Measurements from ENCODE around the gene PCNX2.

The PCNX2 gene

DNA sequence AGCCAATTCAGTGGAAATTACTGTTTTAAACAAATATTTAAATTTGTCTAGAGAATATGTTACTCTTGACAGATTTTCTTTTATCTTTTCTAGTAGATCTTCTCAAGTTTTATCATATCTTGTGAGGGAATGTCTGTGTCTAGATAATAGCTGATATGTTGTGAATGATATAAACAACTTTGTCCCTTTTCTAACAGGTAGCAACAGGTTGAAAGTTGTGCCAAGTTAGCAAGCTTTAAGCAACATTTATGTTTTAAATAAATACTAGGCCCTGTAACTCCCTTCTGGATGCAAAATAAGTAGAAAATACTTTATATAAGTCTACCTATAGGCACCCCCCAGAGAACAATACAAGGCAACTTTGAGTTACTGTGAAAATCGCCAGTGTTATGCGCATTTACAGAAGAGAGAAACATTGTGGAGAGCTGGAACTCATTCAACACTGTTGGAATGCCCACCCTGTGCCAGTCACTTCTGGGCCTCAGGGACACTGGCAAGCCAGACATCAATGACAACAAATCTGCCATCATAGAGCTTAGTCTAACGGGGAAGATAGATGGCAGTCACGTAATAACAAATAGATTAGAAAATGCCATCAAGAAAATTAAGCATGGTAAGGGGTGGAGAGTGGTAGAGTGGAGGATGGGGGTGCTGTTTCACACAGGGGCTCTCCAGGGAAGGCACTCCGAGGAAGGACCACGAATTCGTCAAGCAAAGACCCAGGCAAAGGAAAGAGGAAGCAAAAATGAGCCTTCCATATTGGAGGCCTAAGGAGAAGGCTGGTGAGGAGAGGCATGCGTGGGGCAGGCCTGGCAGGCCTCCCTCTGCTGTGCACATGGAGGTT lies 36.4 kb upstream of the PCNX2 start:
- Histone ChIP-seq H3K9ac (ENCODE audit: low read length) (no peak overlapping the region), H3K27me3 (ENCODE audit: control insufficient read depth in 1 of 2, insufficient read depth in 2 of 2, low read length in 2 of 2) (peaks cover 0 to 24% of the 10 kb centered on the region in 2 donors), H3K4me3 (ENCODE audit: low read depth in 1 of 2, low read length in 2 of 2) (no peak overlapping the region), H3K27ac (ENCODE audit: low read depth, low read length) (no peak overlapping the region), H3K9me3 (ENCODE audit: low read length) (no peaks in the 10 kb centered on the region), H3K4me1 (ENCODE audit: insufficient read depth, low read length) (peaks cover 7% of the 10 kb centered on the region), H3K36me3 (ENCODE audit: insufficient read depth, low read length) (no peaks in the 10 kb centered on the region)

DNA sequence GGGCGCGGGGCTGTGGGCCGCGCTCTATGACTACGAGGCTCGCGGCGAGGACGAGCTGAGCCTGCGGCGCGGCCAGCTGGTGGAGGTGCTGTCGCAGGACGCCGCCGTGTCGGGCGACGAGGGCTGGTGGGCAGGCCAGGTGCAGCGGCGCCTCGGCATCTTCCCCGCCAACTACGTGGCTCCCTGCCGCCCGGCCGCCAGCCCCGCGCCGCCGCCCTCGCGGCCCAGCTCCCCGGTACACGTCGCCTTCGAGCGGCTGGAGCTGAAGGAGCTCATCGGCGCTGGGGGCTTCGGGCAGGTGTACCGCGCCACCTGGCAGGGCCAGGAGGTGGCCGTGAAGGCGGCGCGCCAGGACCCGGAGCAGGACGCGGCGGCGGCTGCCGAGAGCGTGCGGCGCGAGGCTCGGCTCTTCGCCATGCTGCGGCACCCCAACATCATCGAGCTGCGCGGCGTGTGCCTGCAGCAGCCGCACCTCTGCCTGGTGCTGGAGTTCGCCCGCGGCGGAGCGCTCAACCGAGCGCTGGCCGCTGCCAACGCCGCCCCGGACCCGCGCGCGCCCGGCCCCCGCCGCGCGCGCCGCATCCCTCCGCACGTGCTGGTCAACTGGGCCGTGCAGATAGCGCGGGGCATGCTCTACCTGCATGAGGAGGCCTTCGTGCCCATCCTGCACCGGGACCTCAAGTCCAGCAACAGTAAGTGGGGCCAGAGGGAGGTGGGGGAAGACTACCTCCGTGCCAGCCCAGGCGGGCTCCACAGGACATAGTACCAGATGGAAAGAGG lies 32.8 kb upstream of the PCNX2 start:
- peaks cover 7% of the 10 kb centered on the region for H3K4me1 ChIP-seq (ENCODE audit: insufficient read depth, low read length)
- no peaks in the 10 kb centered on the region for H3K36me3 ChIP-seq (ENCODE audit: insufficient read depth, low read length)
- peak overlapping the region; percentile 38 to 45 for H3K4me3 ChIP-seq (ENCODE audit: low read depth in 1 of 2, low read length in 2 of 2)
- H3K27me3 ChIP-seq (ENCODE audit: control insufficient read depth in 1 of 2, insufficient read depth in 2 of 2, low read length in 2 of 2) = peaks cover 0 to 24% of the 10 kb centered on the region in 2 donors
- H3K9me3 ChIP-seq (ENCODE audit: low read length) = no peaks in the 10 kb centered on the region
- no peak overlapping the region for H3K9ac ChIP-seq (ENCODE audit: low read length)
- H3K27ac ChIP-seq (ENCODE audit: low read depth, low read length) = no peak overlapping the region

DNA sequence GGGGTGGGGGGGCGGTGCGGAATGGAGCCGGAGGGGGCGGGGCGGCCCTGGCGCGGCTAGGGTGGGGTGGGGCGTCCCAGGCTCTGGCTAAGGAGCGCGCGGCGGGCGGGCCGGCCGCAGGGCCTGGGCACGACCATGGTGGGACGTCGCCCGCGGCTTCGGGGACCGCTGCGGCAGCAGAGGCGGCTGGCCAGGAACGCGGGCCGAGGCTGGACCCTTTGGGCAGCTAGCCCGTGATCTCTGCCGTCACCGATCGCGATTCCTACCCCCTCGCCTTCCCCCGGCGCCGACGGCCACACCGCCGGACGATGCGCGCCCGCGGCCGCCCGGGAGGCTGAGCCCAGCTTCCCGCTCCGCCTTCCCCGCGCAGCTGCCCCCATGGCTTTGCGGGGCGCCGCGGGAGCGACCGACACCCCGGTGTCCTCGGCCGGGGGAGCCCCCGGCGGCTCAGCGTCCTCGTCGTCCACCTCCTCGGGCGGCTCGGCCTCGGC lies 32.2 kb upstream of the PCNX2 start, which contains the start of gene MAP3K21:
Gene MAP3K21, plus strand, starts transcription at position 74 of the 491 bp plus-strand sequence. Its CDS starts 305 bp downstream, at position 379.
- Histone ChIP-seq H3K4me3 (ENCODE audit: low read depth in 1 of 2, low read length in 2 of 2) (peak within 1 kb of the TSS; percentile 45 to 47), H3K27ac (ENCODE audit: low read depth, low read length) (no peak within 1 kb of the TSS), H3K4me1 (ENCODE audit: insufficient read depth, low read length) (peaks cover 7% of the 10 kb centered on the region), H3K9me3 (ENCODE audit: low read length) (no peaks in the 10 kb centered on the region), H3K27me3 (ENCODE audit: control insufficient read depth in 1 of 2, insufficient read depth in 2 of 2, low read length in 2 of 2) (peaks cover 0 to 24% of the 10 kb centered on the region in 2 donors), H3K36me3 (ENCODE audit: insufficient read depth, low read length) (no peaks in the 10 kb centered on the region), H3K9ac (ENCODE audit: low read length) (no peak within 1 kb of the TSS)

DNA sequence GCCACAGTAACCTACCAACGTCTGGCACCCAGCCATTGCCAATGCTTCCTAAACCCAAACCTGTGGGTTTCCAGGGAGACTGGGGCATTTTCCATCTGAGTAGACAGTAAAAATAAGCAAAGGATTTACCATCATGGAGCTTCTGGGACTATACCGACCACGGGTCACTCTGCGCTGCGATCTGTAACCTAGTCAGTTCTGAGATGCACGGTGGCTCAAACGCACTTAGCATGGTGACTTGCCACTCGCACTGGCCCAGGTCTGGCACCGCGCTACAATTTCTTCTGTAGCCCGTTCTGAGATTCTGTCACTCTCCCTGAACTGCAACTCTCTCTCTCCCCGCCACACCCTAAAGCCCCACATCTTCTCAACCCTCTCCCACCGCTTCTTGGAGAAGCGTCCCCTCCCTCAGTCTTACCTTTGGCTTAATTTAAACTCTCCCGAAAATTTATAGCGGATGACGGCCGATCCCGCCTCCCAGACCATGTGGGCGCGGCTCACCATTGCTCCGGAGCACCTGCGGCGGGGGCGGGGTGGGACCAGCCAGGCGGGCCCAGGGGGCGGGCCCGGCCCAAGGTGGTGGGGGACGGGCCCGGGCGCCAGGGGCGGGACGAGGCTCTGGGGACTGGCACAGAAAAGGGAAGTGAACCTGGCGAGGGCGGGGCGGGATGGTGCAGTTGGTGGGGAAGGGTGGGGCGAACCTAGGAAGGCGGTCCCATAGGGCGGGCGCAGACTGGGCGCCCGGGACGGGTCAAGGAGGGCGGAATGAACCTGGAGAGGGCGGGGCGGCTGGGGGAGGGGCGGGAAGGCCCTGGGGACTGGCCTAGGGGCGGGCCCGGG lies 31.5 kb upstream of the PCNX2 start:
- H3K4me3 ChIP-seq (ENCODE audit: low read depth in 1 of 2, low read length in 2 of 2) = peak overlapping the region in 1 of 2 donors; percentile 47
- peaks cover 0 to 24% of the 10 kb centered on the region in 2 donors for H3K27me3 ChIP-seq (ENCODE audit: control insufficient read depth in 1 of 2, insufficient read depth in 2 of 2, low read length in 2 of 2)
- peaks cover 7% of the 10 kb centered on the region for H3K4me1 ChIP-seq (ENCODE audit: insufficient read depth, low read length)
- no peak overlapping the region for H3K27ac ChIP-seq (ENCODE audit: low read depth, low read length)
- no peaks in the 10 kb centered on the region for H3K36me3 ChIP-seq (ENCODE audit: insufficient read depth, low read length)
- no peak overlapping the region for H3K9ac ChIP-seq (ENCODE audit: low read length)
- H3K9me3 ChIP-seq (ENCODE audit: low read length) = no peaks in the 10 kb centered on the region

DNA sequence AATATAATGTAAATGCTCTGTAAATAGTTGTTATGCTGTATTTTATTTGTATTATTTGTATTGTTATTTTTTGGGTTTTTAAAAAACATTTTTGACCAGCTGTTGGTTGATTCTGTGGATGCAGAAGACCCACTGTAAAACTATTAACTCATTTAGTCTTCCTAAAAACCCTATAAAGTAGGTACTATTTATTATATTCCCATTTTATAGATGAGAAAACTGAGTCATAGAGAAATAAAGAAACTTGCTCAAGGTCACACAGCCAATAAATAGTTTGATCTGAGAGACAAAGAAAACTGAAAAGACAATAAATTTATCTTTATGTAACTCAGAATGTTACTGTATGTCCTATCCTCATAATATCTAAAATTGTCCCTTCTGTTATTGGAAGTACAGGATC lies 30.8 kb upstream of the PCNX2 start:
- Histone ChIP-seq H3K9me3 (ENCODE audit: low read length) (no peaks in the 10 kb centered on the region), H3K27me3 (ENCODE audit: control insufficient read depth in 1 of 2, insufficient read depth in 2 of 2, low read length in 2 of 2) (peaks cover 0 to 24% of the 10 kb centered on the region in 2 donors), H3K9ac (ENCODE audit: low read length) (no peak overlapping the region), H3K4me1 (ENCODE audit: insufficient read depth, low read length) (peaks cover 7% of the 10 kb centered on the region), H3K27ac (ENCODE audit: low read depth, low read length) (no peak overlapping the region), H3K36me3 (ENCODE audit: insufficient read depth, low read length) (no peaks in the 10 kb centered on the region), H3K4me3 (ENCODE audit: low read depth in 1 of 2, low read length in 2 of 2) (no peak overlapping the region)

DNA sequence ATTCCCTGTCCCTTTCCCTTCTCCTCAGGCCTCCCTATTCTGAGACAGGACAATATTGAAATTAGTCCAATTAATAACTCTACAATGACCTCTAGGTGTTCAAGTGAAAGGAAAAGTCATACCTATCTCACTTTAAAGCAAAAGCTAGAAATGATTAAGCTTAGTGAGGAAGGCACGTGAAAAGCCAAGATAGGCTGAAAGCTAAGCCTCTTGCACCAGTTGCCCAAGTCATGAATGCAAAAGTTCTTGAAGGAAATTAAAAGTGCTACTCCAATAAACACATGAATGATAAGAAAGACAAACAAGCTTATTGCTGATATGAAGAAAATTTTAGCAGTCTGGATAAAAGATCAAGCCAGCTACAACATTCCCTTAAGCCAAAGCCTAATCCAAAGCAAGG lies 28.2 kb upstream of the PCNX2 start:
- H3K4me1 ChIP-seq (ENCODE audit: insufficient read depth, low read length) = peaks cover 3% of the 10 kb centered on the region
- no peak overlapping the region for H3K4me3 ChIP-seq (ENCODE audit: low read depth in 1 of 2, low read length in 2 of 2)
- no peak overlapping the region for H3K9ac ChIP-seq (ENCODE audit: low read length)
- no peaks in the 10 kb centered on the region for H3K36me3 ChIP-seq (ENCODE audit: insufficient read depth, low read length)
- H3K27me3 ChIP-seq (ENCODE audit: control insufficient read depth in 1 of 2, insufficient read depth in 2 of 2, low read length in 2 of 2) = peaks cover 0 to 7% of the 10 kb centered on the region in 2 donors
- H3K27ac ChIP-seq (ENCODE audit: low read depth, low read length) = no peak overlapping the region
- H3K9me3 ChIP-seq (ENCODE audit: low read length) = no peaks in the 10 kb centered on the region

DNA sequence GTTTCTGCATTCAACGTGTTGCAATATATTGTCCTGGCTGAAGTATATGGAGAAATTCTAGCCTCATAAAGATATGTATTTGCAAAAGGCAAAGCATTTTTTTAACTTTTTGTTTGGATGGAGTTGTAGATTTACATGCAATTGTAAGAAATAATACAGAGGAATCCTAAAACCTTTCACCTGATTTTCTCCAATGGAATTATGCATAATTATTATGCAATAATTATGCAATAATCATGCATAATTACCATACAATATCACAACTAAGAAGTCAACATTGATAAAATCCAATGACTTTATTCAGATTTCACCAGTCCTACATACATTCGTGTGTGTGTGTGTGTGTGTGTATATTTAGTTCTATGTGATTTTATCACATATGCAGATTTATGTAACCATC lies 24.5 kb upstream of the PCNX2 start:
- Histone ChIP-seq H3K27me3 (ENCODE audit: control insufficient read depth in 1 of 2, insufficient read depth in 2 of 2, low read length in 2 of 2) (no peaks in the 10 kb centered on the region), H3K9me3 (ENCODE audit: low read length) (no peaks in the 10 kb centered on the region), H3K9ac (ENCODE audit: low read length) (no peak overlapping the region), H3K36me3 (ENCODE audit: insufficient read depth, low read length) (no peaks in the 10 kb centered on the region), H3K4me1 (ENCODE audit: insufficient read depth, low read length) (no peaks in the 10 kb centered on the region), H3K4me3 (ENCODE audit: low read depth in 1 of 2, low read length in 2 of 2) (no peak overlapping the region), H3K27ac (ENCODE audit: low read depth, low read length) (no peak overlapping the region)

DNA sequence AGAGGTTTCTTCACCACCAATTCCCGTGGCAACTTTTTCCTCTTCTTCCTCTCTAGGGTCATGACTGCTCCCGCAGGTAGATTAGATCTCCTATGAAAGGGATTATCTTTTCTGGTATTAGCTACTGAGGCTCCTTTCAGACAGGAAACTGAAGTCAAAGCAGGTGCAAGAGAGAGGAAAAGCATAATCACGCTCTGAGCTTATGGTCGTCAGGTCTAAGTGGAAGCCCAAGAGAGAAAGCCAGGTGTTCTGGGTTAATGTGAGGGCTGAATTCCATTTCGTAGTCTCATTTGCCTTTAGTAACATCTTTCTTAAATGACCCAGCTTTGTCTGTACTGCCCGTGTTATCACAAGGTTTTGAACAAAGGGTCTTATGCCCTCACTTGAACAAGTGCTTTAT lies 23.7 kb upstream of the PCNX2 start:
- H3K36me3 ChIP-seq (ENCODE audit: insufficient read depth, low read length) = no peaks in the 10 kb centered on the region
- no peak overlapping the region for H3K27ac ChIP-seq (ENCODE audit: low read depth, low read length)
- H3K4me3 ChIP-seq (ENCODE audit: low read depth in 1 of 2, low read length in 2 of 2) = no peak overlapping the region
- H3K27me3 ChIP-seq (ENCODE audit: control insufficient read depth in 1 of 2, insufficient read depth in 2 of 2, low read length in 2 of 2) = no peaks in the 10 kb centered on the region
- no peak overlapping the region for H3K9ac ChIP-seq (ENCODE audit: low read length)
- H3K4me1 ChIP-seq (ENCODE audit: insufficient read depth, low read length) = no peaks in the 10 kb centered on the region
- no peaks in the 10 kb centered on the region for H3K9me3 ChIP-seq (ENCODE audit: low read length)

DNA sequence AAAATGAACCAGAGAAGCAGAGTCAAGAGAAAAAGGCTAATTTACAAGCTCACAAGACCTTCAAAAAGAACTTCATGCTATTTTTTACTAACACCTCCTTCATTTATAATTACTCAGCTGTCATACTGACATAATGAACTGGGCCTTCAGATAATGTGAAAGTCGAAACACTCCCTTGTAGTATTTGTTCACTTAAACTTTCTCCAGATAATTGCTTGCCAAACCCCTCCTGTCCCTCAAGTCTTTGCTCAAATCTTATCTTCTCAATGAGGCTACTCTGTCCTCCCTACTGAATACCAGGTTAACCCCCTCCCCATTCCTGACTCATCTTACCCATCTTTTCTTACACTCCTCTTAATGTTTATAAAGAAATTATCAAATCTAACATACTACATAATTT lies 20.9 kb upstream of the PCNX2 start:
- Histone ChIP-seq H3K9me3 (ENCODE audit: low read length) (no peaks in the 10 kb centered on the region), H3K4me3 (ENCODE audit: low read depth in 1 of 2, low read length in 2 of 2) (no peak overlapping the region), H3K36me3 (ENCODE audit: insufficient read depth, low read length) (no peaks in the 10 kb centered on the region), H3K27ac (ENCODE audit: low read depth, low read length) (no peak overlapping the region), H3K4me1 (ENCODE audit: insufficient read depth, low read length) (no peaks in the 10 kb centered on the region), H3K27me3 (ENCODE audit: control insufficient read depth in 1 of 2, insufficient read depth in 2 of 2, low read length in 2 of 2) (no peaks in the 10 kb centered on the region), H3K9ac (ENCODE audit: low read length) (no peak overlapping the region)

DNA sequence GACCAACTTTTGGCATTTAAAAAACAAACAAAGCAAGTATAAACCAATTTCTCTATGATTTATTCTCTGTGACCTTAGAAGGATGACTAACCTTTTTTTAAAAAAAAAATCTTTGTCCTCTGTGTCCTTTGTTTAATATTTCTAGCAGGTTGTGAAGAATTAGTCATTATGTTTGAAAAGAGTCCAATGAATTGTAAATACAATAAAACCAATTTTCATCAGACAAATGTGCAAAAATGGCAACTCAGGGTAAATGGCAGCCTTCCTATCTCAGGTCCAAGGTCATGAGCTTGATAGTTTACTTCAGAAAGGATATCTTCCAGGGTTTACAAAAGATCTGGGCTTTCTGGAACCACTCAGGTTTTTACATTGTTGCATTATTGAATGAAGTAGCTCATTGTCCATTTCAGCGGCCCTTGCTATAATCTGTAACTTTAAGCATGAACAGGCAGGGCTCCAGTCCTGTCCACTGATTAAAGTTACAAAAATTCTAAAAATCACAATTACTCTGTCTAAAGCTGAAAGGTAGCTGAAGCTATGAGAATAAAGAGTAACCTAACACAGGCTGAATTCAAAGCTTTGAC lies 20.3 kb upstream of the PCNX2 start:
- H3K9me3 ChIP-seq (ENCODE audit: low read length) = no peaks in the 10 kb centered on the region
- no peak overlapping the region for H3K9ac ChIP-seq (ENCODE audit: low read length)
- no peaks in the 10 kb centered on the region for H3K27me3 ChIP-seq (ENCODE audit: control insufficient read depth in 1 of 2, insufficient read depth in 2 of 2, low read length in 2 of 2)
- no peak overlapping the region for H3K27ac ChIP-seq (ENCODE audit: low read depth, low read length)
- H3K36me3 ChIP-seq (ENCODE audit: insufficient read depth, low read length) = no peaks in the 10 kb centered on the region
- no peaks in the 10 kb centered on the region for H3K4me1 ChIP-seq (ENCODE audit: insufficient read depth, low read length)
- H3K4me3 ChIP-seq (ENCODE audit: low read depth in 1 of 2, low read length in 2 of 2) = no peak overlapping the region
